ENCODE measurements around the gene TRAF2. TPM values are rescaled to one million over a fixed set of nuclear protein-coding genes. Genes with fewer than 3 reads are reported as not detected.

The TRAF2 gene
- total and polyA plus RNA-seq, 9 of the 15 experiments (the other 6 are each of a cell fraction or from before 2014, with no cell fraction given): 0.24 to 45.2 (median 18.0) TPM

DNA sequence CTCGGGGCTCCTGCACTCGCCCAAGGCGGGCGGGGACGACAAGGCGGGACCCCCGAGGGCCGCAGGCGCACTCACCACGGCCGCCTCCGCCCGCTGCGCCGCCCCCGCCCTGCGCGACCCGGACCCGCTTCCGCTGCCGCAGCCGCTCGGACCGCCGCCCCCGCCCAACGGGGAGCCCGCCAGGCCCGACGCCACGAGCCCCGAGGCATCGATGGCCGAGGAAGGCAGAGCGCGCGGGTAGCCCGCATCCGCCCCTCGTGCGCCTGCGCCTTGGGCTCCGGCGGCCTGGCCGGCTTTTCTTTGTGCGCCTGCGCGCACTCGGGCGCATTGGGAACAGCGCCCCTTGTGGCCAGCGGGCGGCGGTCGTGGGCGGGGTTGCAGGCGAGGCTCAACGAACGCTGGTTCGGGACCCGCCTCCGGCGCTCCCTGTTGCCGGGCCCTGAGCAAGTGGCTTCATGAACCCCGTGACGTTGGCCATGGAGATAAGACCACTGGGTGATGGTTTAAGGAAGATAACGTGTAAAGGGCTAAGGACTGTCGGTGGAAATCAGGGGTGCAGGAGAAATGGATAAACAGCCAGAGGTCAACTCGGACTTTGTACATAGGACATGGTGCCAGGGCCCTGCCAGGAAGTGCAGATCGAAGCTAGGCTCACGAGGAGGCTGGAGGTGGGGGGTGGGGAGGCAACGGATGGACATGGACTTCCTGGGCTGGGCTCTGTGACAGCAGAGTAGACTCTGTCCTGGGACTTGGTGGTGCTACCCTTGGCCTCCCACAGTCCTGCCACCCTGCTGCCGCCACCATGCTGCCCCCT, 58.4 kb downstream of the TRAF2 start, which contains the start of the genes C8G and FBXW5 (continued):
- TF ChIP-seq ZNF134 (CRISPR knock-in tag; conservative IDR thresholded peaks at IDR 0.05): no peak
- TF ChIP-seq TCF7L2 (IDR thresholded peaks at IDR 0.05; ENCODE audit: low read depth, low read length): no peak
- TF ChIP-seq ZNF561 (CRISPR knock-in tag; conservative IDR thresholded peaks at IDR 0.05): no peak
- no peak for TF ChIP-seq ILK (tag; IDR thresholded peaks at IDR 0.05; ENCODE audit: borderline replicate concordance, low read depth)
- peak; percentile 80; the same call in 1 of the 2 replicates for TF ChIP-seq HIVEP1 (CRISPR knock-in tag; IDR thresholded peaks at IDR 0.05)
- no peak for TF ChIP-seq CEBPB (tag; IDR thresholded peaks at IDR 0.05)
- 0 out of 2 replicates have a peak, but pooled peaks have one; percentile 36 for TF ChIP-seq ZNF431 (CRISPR knock-in tag; IDR thresholded peaks at IDR 0.05)
- TF ChIP-seq, protein P1, sequence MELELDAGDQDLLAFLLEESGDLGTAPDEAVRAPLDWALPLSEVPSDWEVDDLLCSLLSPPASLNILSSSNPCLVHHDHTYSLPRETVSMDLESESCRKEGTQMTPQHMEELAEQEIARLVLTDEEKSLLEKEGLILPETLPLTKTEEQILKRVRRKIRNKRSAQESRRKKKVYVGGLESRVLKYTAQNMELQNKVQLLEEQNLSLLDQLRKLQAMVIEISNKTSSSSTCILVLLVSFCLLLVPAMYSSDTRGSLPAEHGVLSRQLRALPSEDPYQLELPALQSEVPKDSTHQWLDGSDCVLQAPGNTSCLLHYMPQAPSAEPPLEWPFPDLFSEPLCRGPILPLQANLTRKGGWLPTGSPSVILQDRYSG (tag; conservative IDR thresholded peaks at IDR 0.05; ENCODE audit: low read depth): no peak
- TF ChIP-seq CXXC5 (CRISPR knock-in tag; IDR thresholded peaks at IDR 0.05): peak; percentile 87
- no peak; the same call in 1 of the 2 replicates for TF ChIP-seq ZFX (CRISPR knock-in tag; IDR thresholded peaks at IDR 0.05)
- no peak for TF ChIP-seq IFI16 (CRISPR knock-in tag; IDR thresholded peaks at IDR 0.05)
- TF ChIP-seq, protein P2, sequence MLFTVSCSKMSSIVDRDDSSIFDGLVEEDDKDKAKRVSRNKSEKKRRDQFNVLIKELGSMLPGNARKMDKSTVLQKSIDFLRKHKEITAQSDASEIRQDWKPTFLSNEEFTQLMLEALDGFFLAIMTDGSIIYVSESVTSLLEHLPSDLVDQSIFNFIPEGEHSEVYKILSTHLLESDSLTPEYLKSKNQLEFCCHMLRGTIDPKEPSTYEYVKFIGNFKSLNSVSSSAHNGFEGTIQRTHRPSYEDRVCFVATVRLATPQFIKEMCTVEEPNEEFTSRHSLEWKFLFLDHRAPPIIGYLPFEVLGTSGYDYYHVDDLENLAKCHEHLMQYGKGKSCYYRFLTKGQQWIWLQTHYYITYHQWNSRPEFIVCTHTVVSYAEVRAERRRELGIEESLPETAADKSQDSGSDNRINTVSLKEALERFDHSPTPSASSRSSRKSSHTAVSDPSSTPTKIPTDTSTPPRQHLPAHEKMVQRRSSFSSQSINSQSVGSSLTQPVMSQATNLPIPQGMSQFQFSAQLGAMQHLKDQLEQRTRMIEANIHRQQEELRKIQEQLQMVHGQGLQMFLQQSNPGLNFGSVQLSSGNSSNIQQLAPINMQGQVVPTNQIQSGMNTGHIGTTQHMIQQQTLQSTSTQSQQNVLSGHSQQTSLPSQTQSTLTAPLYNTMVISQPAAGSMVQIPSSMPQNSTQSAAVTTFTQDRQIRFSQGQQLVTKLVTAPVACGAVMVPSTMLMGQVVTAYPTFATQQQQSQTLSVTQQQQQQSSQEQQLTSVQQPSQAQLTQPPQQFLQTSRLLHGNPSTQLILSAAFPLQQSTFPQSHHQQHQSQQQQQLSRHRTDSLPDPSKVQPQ (CRISPR knock-in tag; IDR thresholded peaks at IDR 0.05; ENCODE audit: borderline replicate concordance): no peak
- no peak for TF ChIP-seq BMI1 (IDR thresholded peaks at IDR 0.05; ENCODE audit: low read length)
- TF ChIP-seq HMG20A (CRISPR knock-in tag; conservative IDR thresholded peaks at IDR 0.05): 0 out of 2 replicates have a peak, but pooled peaks have one; percentile 11
- peak; percentile 24; the same call in 1 of the 2 replicates for TF ChIP-seq RHOXF2B (CRISPR knock-in tag; conservative IDR thresholded peaks at IDR 0.05)
- TF ChIP-seq MTA1 (IDR thresholded peaks at IDR 0.05; ENCODE audit: borderline replicate concordance): peak; percentile 50; the same call in 1 of the 2 replicates
- TF ChIP-seq TBL1XR1 (IDR thresholded peaks at IDR 0.05; ENCODE audit: low read length in 2 of 2): peak in 1 of 2 experiments; percentile 55; a peak in 1 of 4 replicates
- TF ChIP-seq ZNF57 (CRISPR knock-in tag; IDR thresholded peaks at IDR 0.05): no peak
- peak; percentile 76; the same call in 1 of the 2 replicates for TF ChIP-seq ZC3H11A (IDR thresholded peaks at IDR 0.05; ENCODE audit: low read depth, low read length)
- peak; percentile 74; the same call in 1 of the 2 replicates for TF ChIP-seq NBN (IDR thresholded peaks at IDR 0.05; ENCODE audit: low read depth)
- TF ChIP-seq, protein P3, sequence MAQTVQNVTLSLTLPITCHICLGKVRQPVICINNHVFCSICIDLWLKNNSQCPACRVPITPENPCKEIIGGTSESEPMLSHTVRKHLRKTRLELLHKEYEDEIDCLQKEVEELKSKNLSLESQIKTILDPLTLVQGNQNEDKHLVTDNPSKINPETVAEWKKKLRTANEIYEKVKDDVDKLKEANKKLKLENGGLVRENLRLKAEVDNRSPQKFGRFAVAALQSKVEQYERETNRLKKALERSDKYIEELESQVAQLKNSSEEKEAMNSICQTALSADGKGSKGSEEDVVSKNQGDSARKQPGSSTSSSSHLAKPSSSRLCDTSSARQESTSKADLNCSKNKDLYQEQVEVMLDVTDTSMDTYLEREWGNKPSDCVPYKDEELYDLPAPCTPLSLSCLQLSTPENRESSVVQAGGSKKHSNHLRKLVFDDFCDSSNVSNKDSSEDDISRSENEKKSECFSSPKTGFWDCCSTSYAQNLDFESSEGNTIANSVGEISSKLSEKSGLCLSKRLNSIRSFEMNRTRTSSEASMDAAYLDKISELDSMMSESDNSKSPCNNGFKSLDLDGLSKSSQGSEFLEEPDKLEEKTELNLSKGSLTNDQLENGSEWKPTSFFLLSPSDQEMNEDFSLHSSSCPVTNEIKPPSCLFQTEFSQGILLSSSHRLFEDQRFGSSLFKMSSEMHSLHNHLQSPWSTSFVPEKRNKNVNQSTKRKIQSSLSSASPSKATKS (CRISPR knock-in tag; IDR thresholded peaks at IDR 0.05): no peak
- TF ChIP-seq FOXK2 (conservative IDR thresholded peaks at IDR 0.05 in 1 of 2, IDR thresholded peaks at IDR 0.05 in 1 of 2; ENCODE audit: low read depth in 2 of 2): peak; percentile 71 to 77; a peak in 3 of 4 replicates
- no peak for TF ChIP-seq CHD4 (IDR thresholded peaks at IDR 0.05; ENCODE audit: insufficient read depth, insufficient replicate concordance, low read depth, low read length, poor library complexity, severe bottlenecking)
